ENCODE data around the gene LAGE3.

Gene LAGE3

GRCh38 chrX:154473683-154474082, 5.4 kb downstream of the LAGE3 start:
- DNase-seq, result no peak

- DNase-seq, result no peak
Measured at GRCh38 chrX:154472685-154473632, 6.1 kb downstream of the LAGE3 start.

- DNase-seq, result no peak
Measured at GRCh38 chrX:154471839-154472684, 7.0 kb downstream of the LAGE3 start.

GRCh38 chrX:154470914-154471568, 8.0 kb downstream of the LAGE3 start:
- DNase-seq, result no peak

GRCh38 chrX:154470434-154470833, 8.6 kb downstream of the LAGE3 start:
- DNase-seq, result no peak

GRCh38 chrX:154469880-154470279, 9.2 kb downstream of the LAGE3 start:
- no peak for DNase-seq

GRCh38 chrX:154469114-154469513, 10.0 kb downstream of the LAGE3 start:
- no peak for DNase-seq

GRCh38 chrX:154468217-154468616, 10.9 kb downstream of the LAGE3 start:
- no peak for DNase-seq

- no peak for DNase-seq
Measured at GRCh38 chrX:154467556-154467955, 11.5 kb downstream of the LAGE3 start.

GRCh38 chrX:154466907-154467306, 12.2 kb downstream of the LAGE3 start:
- DNase-seq, result no peak

- no peak for DNase-seq
Measured at GRCh38 chrX:154466036-154466435, 13.0 kb downstream of the LAGE3 start.

GRCh38 chrX:154465601-154466000, 13.5 kb downstream of the LAGE3 start:
- DNase-seq, result no peak

GRCh38 chrX:154464806-154465365, 14.2 kb downstream of the LAGE3 start:
- no peak for DNase-seq

GRCh38 chrX:154463611-154464220, 15.4 kb downstream of the LAGE3 start:
- DNase-seq, result no peak

GRCh38 chrX:154462396-154462795, 16.7 kb downstream of the LAGE3 start:
- DNase-seq, result no peak

GRCh38 chrX:154460326-154460725, 18.8 kb downstream of the LAGE3 start:
- DNase-seq, result no peak

GRCh38 chrX:154459832-154460231, 19.2 kb downstream of the LAGE3 start:
- DNase-seq, result no peak

- peak; percentile 65 for DNase-seq
Measured at GRCh38 chrX:154458954-154459778, 19.9 kb downstream of the LAGE3 start.

- DNase-seq, result peak; percentile 84
Measured at GRCh38 chrX:154458116-154458953, 20.7 kb downstream of the LAGE3 start, which contains the start of gene PLXNA3. Gene PLXNA3 (plus strand): TSS chrX:154458281. CDS start chrX:154460184, 1,903 bp downstream.

- DNase-seq, result no peak
Measured at GRCh38 chrX:154457491-154458115, 21.5 kb downstream of the LAGE3 start.

Measured in activated CD8-positive, alpha-beta memory T cell treated with anti-CD3 and anti-CD28 coated beads for 24 hours (primary cell).